Stomach (tissue), 4 donors: ENCODE data around the gene ABCF2.

ENCODE experiments used
- POLR2AphosphoS5 ChIP-seq, 3 donors: sonication (generic); formaldehyde crosslinking; IDR thresholded peaks; one replicate each; pipeline ENCODE4 v1.6.1; 2016; ENCODE audit warnings: antibody characterized with exemption in 3 of 3
- TF ChIP-seq, protein P1 (sequence below), 7 experiments: fragments of 450-650 bp in 4 of 7; fragments of 200-600 bp in 3 of 7; sonication (generic) in 3 of 7; IDR thresholded peaks; one replicate each; pipeline ENCODE4 v1.5.1; 2016 to 2019; ENCODE audit warnings: antibody characterized with exemption in 7 of 7, control low read depth in 2 of 7, mild to moderate bottlenecking in 1 of 7

DNA sequence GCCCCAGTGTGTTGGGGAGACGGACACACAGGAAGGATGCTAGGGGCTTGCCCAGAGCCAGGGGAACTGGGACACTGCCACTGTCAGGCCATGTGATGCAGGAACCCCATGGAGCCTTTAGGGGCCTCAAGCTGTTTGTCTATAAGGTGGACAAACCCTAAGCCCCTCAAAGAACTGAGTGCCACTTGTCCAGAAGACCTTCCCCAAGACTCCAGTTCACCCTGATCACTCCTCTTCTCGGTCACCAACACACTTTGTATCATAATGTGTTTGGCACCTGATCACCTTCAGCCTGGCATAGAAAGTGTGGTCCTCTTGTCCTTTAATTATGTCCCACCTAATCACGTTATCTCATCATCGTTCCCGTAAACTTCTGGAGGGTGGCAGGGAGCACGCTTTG is 17.4 kb downstream of the ABCF2 start:
- TF ChIP-seq, protein P1, sequence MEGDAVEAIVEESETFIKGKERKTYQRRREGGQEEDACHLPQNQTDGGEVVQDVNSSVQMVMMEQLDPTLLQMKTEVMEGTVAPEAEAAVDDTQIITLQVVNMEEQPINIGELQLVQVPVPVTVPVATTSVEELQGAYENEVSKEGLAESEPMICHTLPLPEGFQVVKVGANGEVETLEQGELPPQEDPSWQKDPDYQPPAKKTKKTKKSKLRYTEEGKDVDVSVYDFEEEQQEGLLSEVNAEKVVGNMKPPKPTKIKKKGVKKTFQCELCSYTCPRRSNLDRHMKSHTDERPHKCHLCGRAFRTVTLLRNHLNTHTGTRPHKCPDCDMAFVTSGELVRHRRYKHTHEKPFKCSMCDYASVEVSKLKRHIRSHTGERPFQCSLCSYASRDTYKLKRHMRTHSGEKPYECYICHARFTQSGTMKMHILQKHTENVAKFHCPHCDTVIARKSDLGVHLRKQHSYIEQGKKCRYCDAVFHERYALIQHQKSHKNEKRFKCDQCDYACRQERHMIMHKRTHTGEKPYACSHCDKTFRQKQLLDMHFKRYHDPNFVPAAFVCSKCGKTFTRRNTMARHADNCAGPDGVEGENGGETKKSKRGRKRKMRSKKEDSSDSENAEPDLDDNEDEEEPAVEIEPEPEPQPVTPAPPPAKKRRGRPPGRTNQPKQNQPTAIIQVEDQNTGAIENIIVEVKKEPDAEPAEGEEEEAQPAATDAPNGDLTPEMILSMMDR (IDR thresholded peaks at IDR 0.05): no peak
- TF ChIP-seq POLR2AphosphoS5 (IDR thresholded peaks at IDR 0.05): no peak
